GM18868 (cell line): ENCODE measurements around the gene SNRNP70.
"Not testable (repeated sequence)": the region's sequence is repeated elsewhere in the genome, so short reads cannot be mapped to it uniquely, and the experiment has no call there.

Experiments used
- ATAC-seq: cut with Tn5 transposase; IDR thresholded peaks from one replicate; pipeline ENCODE4 v1.9.1; 2021; ENCODE audit warnings: mild to moderate bottlenecking, moderate library complexity; ENCODE audit not compliant: unreplicated experiment

The SNRNP70 gene, protein sequence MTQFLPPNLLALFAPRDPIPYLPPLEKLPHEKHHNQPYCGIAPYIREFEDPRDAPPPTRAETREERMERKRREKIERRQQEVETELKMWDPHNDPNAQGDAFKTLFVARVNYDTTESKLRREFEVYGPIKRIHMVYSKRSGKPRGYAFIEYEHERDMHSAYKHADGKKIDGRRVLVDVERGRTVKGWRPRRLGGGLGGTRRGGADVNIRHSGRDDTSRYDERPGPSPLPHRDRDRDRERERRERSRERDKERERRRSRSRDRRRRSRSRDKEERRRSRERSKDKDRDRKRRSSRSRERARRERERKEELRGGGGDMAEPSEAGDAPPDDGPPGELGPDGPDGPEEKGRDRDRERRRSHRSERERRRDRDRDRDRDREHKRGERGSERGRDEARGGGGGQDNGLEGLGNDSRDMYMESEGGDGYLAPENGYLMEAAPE

DNA sequence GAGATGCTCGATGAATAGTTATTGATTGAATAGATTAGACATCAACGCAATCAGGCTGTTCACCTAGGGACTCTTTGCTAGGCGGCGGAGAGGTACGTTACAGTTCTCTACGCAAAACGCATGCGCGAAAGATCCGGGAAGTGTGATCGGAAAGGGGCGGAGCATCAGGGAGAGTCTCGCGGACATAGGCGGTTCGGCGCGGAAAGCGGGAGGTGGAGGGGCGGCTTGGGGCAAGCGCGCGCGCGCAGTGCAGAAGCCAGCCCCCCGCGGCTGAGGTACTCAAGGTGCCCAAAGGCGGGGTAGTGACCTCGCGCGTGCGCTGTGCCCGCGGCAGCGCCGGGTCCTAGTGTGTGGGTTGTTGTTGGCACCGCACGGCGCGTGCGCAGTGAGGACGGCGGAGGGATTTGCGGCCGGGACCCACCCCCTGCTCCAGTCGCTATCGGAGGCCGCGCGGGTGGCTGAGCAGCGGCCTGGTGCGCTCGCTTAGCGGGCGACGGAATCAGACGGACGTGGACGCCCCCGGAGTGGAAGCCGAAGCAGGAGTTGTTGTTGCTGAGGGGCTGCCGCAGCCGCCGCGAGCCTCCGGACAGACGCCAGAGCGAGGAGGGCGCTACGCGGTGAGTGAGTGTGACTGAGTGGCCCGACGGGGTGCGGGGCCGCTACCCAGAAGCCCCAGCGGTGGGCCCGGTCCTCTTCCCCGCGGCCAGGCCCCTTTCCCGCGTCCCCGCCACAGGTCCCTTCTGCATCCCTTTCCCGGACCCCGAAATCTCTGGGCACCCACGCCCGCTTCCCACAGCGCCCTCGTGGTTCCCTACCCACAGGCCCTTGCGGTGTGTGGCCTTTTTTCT lies at the start of gene SNRNP70:
SNRNP70 (plus strand) TSS at position 432 of the 848 bp plus-strand sequence. CDS start 964 bp downstream, outside the sequence.
- ATAC-seq = peak; percentile 92

DNA sequence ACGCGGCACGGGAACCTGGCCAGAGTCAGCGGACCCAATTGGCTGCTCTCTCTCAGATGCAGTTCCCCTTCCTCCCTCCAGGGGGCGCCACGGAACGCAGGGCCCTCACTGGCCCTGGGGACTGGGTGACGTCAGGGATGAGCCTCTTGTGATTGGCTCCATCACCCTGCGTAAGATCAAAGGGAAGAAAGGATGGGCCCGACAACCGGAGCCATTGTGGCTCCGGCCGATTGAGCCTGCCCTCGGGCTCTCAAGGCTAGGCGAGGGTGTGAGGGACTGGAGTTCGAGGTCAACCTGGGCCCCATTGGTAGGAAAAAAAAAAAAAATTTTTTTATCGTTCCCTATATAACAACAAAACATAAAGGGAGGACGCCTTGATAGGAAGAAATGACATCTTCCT lies 48.4 kb upstream of the SNRNP70 start, which contains the start of gene CGB1:
CGB1 (minus strand) TSS at position 81 of the 400 bp plus-strand sequence. CDS start 184 bp downstream, outside the sequence.
- ATAC-seq = not testable (repeated sequence)

DNA sequence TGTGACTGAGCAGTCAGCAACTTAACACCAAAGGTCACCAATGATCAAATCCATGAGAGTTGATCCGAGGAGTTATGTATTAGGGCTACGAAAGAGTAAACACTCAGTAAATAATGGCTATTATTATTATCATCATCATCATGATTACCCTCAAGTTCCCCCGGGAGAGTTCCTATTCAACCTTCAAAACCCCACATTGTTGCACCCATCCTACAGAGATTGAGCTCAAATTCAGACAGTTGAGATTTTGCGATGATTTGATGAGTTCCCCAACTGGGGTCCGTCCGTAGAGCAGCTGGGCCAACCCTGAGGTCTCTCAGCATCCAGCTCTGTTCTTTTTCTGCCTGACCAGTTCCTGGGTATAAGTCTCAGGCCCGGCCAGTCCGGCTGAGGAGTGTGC lies 47.1 kb upstream of the SNRNP70 start:
- not testable (repeated sequence) for ATAC-seq

DNA sequence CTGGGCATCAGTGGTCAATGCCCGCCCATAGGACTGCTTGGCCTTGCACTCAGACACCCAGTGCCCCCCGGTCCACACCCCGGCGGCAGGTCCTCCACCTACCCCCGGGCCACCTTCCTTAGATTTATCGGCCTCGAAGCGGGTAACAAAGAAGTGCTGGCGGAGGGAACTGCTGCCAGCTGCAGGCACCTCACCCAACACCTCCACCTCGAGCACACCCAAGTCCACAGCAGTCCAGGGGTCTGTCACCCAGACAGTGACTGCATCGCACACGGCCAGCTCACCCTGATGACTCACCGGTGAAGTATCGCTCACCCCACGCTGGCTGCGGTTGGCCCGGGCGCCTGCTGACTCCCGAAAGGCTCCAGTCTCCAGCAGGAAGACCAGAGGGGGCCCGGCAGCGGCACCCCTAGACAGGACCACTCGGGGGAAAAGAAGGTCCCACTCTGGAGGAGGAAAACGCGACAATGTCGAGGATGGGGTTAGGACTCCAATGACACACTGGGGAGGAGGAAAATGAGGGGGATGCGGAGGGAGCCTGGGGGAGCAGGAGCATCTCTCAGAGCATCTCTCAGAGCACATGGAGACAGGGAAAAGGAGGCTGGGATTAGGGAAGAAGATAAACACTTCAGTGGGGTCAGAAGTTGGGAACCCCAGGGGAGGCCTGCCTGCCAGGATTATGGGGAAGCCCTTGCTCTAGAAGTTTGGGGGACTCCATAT lies 46.5 kb upstream of the SNRNP70 start:
- ATAC-seq = not testable (repeated sequence)

DNA sequence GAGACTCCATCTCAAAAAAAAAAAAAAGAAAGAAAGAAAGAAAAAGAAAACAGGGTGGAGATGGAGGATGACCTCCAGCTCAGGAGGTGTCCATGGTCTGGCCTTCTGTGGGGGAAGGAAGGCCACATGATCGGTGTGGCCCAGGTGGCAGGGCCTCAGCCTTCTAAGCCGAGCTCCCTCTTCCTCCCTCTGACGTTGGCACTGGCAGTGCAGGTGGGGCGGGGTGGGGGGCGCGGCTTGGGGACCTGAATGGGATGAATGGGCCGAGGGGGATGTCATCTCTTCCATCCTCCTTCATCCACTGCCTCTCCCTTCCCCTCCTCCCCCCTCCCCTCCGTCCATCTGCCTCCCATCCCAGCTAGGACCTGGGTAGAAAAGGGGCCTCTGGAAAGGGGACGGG lies 45.5 kb upstream of the SNRNP70 start:
- not testable (repeated sequence) for ATAC-seq

DNA sequence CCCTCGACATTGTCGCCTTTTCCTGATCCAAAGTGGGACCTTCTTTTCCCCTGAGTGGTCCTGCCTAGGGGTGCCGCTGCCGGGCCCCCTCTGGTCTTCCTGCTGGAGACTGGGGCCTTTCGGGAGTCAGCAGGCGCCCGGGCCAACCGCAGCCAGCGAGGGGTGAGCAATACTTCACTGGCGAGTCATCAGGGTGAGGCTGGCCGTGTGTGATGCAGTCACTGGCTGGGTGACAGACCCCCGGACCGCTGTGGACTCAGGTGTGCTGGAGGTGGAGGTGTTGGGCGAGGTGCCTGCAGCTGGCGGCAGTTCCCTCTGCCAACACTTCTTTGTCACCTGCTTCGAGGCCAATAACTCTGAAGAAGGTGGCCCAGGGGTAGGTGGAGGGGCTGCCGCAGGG lies 43.1 kb upstream of the SNRNP70 start:
- no peak for ATAC-seq

DNA sequence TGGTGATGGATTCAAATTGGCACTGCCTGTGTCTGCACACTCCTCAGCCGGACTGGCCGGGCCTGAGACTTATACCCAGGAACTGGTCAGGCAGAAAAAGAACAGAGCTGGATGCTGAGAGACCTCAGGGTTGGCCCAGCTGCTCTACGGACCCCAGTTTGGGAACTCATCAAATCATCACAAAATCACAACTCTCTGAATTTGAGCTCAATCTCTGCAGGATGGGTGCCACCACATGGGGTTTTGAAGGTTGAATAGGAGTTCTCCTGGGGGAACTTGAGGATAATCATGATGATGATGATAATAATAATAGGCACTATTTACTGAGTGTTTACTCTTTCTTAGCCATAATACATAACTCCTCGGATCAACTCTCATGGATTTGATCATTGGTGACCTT lies 42.6 kb upstream of the SNRNP70 start:
- not testable (repeated sequence) for ATAC-seq

DNA sequence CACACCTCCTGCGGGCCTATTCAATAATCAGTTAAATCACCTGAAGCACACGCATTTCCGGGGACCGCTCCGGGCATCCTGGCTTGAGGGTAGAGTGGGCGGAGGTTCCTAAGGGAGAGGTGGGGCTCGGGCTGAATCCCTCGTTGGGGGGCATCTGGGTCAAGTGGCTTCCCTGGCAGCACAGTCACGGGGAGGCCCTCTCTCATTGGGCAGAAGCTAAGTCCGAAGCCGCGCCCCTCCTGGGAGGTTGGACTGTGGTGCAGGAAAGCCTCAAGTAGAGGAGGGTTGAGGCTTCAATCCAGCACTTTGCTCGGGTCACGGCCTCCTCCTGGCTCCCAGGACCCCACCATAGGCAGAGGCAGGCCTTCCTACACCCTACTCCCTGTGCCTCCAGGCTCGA lies 41.7 kb upstream of the SNRNP70 start, which contains the start of gene CGB5:
CGB5 (plus strand) TSS at position 301 of the 400 bp plus-strand sequence. CDS start 362 bp downstream, outside the sequence.
- not testable (repeated sequence) for ATAC-seq

DNA sequence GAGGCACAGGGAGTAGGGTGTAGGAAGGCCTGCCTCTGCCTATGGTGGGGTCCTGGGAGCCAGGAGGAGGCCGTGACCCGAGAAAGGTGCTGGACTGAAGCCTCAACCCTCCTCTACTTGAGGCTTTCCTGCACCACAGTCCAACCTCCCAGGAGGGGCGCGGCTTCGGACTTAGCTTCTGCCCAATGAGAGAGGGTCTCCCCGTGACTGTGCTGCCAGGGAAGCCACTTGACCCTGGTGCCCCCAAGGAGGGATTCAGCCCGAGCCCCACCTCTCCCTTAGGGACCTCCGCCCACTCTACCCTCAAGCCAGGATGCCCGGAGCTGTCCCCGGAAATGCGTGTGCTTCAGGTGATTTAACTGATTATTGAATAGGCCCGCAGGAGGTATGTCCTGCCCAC lies 36.2 kb upstream of the SNRNP70 start, which contains the start of gene CGB8:
CGB8 (minus strand) TSS at position 101 of the 400 bp plus-strand sequence. CDS start 372 bp downstream, outside the sequence.
- ATAC-seq = not testable (repeated sequence)

DNA sequence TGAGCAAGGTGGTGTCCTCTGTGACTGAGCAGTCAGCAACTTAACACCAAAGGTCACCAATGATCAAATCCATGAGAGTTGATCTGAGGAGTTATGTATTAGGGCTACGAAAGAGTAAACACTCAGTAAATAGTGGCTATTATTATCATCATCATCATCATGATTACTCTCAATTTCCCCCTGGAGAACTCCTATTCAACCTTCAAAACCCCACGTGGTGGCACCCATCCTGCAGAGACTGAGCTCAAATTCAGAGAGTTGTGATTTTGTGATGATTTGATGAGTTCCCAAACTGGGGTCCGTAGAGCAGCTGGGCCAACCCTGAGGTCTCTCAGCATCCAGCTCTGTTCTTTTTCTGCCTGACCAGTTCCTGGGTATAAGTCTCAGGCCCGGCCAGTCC lies 35.4 kb upstream of the SNRNP70 start:
- not testable (repeated sequence) for ATAC-seq

DNA sequence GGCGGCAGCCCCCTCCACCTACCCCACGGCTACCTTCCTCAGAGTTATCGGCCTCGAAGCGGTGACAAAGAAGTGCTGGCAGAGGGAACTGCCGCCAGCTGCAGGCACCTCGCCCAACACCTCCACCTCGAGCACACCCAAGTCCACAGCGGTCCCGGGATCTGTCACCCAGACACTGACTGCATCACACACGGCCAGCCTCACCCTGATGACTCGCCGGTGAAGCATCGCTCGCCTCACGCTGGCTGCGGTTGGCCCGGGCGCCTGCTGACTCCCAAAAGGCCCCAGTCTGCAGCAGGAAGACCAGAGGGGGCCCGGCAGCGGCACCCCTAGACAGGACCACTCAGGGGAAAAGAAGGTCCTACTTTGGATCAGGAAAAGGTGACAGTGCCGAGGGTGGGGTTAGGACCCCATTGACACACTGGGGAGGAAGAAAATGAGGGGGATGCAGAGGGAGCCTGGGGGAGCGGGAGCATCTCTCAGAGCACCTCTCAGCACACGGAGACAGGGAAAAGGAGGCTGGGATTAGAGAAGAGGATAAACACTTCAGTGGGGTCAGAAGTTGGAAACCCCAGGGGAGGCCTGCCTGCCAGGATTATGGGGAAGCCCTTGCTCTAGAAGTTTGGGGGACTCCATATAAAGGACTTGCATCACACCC lies 34.7 kb upstream of the SNRNP70 start:
- ATAC-seq = not testable (repeated sequence)

DNA sequence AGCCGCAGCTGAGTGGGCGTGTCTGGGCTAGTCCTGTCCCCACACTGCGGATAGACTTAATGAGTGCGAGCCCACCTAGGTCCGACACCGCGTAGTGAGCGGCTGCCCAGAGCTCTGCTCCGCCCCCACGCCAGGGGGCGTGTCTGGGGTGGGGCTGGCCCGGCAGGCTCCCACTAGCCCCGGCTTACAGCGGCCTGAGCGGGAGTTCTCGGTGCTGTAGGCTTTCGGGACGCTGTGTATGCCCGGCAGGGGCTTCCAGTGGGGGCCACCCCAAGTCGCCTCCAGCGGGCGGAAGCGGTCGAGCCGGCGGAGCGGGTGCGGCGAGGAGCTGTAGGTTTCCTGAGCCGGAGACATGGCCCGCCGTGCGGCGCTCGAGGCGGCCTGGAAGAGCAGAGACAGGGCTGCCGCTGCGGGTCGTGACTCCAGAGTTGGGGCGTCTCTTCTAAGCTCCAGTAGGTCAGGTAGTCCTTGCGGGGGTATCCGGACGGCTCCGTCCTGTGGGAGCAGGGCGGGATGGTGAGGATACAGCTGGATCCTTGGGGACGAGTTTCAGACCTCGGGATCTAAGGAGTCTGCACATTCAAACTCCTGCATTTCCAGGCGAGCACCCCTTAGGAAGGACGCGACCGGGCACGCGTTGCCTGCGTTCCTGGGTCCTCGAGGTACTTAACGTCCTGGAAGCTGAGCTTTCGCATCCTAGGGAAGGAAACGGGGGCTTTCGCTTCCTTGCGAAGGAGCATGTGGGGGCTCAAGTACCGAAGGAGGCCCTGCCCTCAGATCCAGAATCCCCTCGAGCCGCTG lies 28.9 kb upstream of the SNRNP70 start:
- no peak for ATAC-seq

DNA sequence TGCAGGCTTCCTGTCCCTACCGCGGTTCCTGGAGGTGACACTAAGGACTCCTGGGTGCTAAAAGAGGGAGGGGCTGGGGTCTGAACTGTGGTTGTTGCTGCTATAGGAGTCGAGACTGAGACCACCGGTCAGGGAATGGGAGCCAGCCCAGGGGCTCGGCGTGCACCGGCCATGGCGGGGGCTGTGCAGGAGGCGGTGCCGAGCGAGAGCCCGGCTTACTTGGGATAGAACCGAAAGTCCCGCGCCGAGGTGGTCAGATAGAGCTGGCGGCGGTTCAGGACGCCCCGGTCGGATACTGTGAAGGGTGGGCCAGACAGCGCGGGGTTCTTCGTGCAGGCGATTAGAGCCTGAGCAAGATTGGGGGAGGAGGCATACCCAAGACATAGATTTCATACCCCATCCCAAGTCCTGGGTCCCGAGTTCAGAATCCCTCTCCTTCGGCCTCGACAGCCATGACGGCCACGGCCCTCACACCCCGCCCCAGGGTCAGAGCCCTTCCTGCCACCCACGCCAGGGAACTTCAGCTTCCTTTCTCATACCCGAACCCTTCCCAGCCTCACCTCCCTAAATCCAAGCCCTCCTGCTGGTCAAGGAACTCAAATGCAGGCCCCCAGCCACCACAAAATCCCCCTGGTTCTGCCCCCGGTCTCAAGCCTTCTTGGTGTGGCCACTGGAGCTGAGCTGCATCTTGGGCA lies 28.2 kb upstream of the SNRNP70 start:
- not testable (repeated sequence) for ATAC-seq

DNA sequence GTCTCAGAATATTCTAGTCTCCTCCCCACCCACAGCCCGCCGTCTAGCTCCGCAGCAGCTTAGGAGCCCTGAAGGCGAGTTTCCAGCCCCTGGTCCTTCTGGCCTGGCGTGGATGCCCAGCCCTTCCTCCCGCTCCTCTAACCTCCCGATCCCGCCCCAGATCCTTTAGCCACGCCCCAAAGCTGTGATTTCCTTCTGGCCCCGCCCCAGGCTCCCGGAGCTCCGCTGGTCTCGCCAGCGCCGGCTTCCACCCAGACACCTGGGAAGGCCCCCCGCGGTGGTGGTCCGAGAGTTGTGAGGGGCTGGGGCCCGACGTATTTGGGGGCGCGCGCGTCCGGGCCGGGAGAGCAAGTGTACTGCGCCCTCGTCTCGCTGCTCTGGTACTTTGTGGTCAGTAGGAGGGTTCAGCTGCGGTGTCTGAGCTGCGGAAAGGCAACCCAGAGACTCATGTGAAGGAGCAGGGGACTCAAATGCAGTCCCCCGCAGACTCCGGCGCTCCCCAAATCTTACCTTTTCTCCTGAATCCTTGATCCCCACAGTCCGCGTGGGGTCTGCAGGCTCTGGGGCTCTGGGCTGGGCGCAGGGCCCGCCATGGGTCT lies 27.5 kb upstream of the SNRNP70 start, which contains the start of gene CGB7:
CGB7 (minus strand) TSS at position 114 of the 599 bp plus-strand sequence. CDS start 2,374 bp downstream, outside the sequence.
- no peak for ATAC-seq

DNA sequence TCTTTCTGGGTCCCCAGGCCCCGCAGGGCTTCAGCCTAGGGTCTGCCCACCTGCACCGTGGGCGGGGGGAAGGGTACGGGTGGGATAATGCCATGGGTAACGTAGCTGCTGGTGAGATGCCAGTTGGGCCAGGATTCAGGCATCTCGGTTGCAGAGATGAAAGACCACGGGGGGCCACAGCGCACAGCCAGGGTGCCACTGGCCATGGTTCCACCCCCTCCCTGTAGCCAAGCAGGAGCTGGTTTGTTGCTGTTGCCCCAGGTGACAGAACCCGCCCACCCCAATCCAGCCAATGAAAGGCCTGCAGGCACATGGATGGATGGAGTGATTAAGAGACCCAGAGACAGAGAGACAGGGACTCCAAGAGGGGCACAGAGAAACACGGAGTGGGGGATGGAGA lies 26.7 kb upstream of the SNRNP70 start:
- ATAC-seq = no peak

DNA sequence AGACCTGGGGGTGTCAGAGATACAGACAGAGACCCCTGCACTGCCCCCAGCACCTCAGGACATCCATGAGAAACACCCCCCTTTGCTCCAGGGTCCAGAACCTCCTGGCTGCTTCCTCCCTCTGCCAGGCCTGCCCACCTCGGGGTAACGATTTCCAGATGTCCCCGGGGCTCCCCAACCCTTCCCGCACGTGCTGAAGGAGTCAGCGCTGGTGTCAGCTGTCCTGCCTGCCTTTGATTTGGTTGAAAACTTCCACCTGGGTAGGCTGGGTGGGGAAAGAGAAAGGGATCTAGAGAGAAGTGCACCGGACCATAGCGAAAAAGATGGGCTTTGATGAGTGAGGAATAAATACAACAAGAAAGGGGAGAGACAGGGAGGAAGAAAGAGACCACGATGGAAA lies 26.2 kb upstream of the SNRNP70 start:
- ATAC-seq = no peak

DNA sequence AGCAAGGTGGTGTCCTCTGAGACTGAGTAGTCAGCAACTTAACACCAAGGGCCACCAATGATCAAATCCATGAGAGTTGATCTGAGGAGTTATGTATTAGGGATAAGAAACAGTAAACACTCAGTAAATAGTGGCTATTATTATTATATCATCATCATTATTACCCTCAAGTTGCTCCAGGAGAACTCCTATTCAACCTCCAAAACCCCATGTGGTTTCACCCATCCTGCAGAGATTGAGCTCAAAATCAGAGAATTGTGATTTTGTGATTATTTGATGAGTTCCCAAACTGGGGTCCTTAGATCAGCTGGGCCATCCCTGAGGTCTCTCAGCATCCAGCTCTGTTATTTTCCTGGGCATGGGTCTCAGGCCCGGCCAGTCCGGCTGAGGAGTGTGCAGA lies 24.3 kb upstream of the SNRNP70 start:
- ATAC-seq = no peak

DNA sequence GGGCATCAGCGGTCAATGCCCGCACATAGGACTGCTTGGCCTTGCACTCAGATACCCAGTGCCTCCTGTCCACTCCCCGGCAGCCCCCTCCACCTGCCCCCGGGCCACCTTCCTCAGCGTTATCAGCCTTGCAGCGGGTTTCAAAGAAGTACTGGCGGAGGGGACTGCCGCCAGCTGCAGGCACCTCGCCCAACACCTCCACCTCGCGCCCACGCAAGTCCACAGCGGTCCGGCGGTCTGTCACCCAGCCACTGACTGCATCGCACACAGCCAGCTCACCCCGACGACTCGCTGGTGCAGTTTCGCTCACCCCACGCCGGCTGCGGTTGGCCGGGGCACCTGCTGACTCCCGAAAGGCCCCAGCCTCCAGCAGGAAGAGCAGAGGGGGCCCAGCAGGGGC lies 23.8 kb upstream of the SNRNP70 start:
- ATAC-seq = no peak
